GM12892 (cell line): ENCODE data around the gene RALGAPA2.
A peak's percentile ranks its signal among the peaks of the same experiment; 100 is the strongest.

Source experiments
- DNase-seq: peaks from one replicate; pipeline ENCODE4 v3.0.0; 2011; ENCODE audit not compliant: insufficient read length
- FAIRE-seq: peaks from 2 replicates; lab custom pipeline; 2011; peaks lifted over from hg19 to GRCh38; lab: Jason Lieb, UNC
- POLR2A ChIP-seq: IDR thresholded peaks from 2 replicates; pipeline ENCODE4 v1.6.1; 2011; ENCODE audit warnings: low read depth, low read length, control low read depth
- POLR2AphosphoS5 ChIP-seq: IDR thresholded peaks from 2 replicates; pipeline ENCODE4 v1.6.1; 2011; ENCODE audit warnings: low read depth, low read length, control low read depth
- TAF1 ChIP-seq: IDR thresholded peaks from 2 replicates; pipeline ENCODE4 v1.6.1; 2011; ENCODE audit warnings: low read depth, mild to moderate bottlenecking, control low read depth, low read length, borderline replicate concordance

RALGAPA2 gene

DNA sequence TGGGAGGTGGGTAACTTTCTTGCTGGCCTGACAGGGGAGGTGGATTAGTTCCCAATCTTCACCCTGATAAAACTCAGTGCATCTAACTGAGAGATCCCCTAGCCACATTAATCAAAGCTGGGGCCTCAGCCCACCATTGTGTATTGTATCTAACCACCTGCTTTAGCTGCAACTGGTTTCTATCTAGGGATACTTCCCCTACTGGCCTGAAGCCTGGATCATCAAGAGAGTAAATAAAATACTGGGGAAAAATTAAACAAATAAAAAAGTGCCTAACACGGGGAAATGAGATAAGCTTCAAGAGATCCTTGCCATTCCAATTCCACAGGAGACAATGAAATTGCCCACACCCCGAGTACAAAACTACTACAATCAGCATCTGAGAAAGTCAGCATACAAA is 195.1 kb downstream of the RALGAPA2 start:
- FAIRE-seq (no peak), DNase-seq (no peak)
- TF ChIP-seq TAF1 (no peak), POLR2A (no peak), POLR2AphosphoS5 (no peak)

- DNase-seq, result no peak
- no peak for TF ChIP-seq TAF1
- no peak for TF ChIP-seq POLR2A
- TF ChIP-seq POLR2AphosphoS5, result no peak
- FAIRE-seq, result no peak
These were observed 198.7 kb downstream of the RALGAPA2 start for GRCh38 chr20:20513720-20514119.

GRCh38 chr20:20505554-20505953 is 206.9 kb downstream of the RALGAPA2 start:
- TF ChIP-seq TAF1 (no peak), POLR2A (no peak), POLR2AphosphoS5 (no peak)
- FAIRE-seq (peak; percentile 81), DNase-seq (no peak)

GRCh38 chr20:20503777-20504530 is 208.5 kb downstream of the RALGAPA2 start:
- no peak for TF ChIP-seq TAF1
- TF ChIP-seq POLR2AphosphoS5, result no peak
- no peak for TF ChIP-seq POLR2A
- FAIRE-seq (no peak), DNase-seq (no peak)

DNA sequence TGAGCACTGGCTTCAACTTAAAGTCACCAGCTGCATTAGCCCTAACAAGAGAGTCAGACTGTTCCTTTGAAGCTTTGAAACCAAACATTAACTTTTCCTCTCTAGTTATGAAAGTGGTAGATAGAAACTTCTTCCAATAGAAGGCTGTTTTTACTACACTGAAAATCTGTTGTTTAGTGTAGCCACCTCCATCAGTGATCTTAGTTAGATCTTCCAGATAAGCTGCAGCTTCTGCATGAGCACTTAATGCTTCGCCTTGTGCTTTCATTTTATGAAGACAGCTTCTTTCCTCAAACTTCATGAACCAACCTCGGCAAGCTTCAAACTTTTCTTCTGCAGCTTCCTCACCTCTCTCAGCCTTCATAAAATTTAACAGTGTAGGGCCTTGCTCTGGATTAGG is 211.3 kb downstream of the RALGAPA2 start:
- FAIRE-seq (no peak), DNase-seq (no peak)
- TF ChIP-seq POLR2AphosphoS5, result no peak
- TF ChIP-seq TAF1, result no peak

DNA sequence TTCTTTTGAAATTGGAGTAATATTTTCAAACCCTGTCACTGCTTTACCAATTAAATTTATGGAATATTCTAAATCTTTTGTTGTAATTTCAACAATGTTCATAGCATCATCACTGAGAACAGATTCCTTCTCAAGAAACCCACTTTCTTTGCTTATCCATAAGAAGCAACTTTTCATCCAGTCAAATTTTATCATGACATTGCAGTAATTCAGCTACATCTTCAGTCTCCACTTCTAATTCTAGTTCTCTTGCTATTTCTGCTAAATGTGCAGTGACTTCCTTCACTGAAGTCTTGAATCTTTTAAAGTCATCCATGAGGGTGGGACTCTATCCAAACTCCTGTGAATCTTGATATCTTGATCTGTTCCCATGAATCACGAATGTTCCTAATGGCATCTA is 212.1 kb downstream of the RALGAPA2 start:
- no peak for FAIRE-seq
- TF ChIP-seq TAF1 (no peak), POLR2AphosphoS5 (no peak), POLR2A (no peak)

GRCh38 chr20:20499439-20499838 is 213.0 kb downstream of the RALGAPA2 start:
- TF ChIP-seq TAF1 (no peak), POLR2AphosphoS5 (no peak), POLR2A (no peak)
- no peak for FAIRE-seq
- DNase-seq, result no peak

More for the DNA sequence above, 212.1 kb downstream of the RALGAPA2 start:
- DNase-seq, result no peak

DNA sequence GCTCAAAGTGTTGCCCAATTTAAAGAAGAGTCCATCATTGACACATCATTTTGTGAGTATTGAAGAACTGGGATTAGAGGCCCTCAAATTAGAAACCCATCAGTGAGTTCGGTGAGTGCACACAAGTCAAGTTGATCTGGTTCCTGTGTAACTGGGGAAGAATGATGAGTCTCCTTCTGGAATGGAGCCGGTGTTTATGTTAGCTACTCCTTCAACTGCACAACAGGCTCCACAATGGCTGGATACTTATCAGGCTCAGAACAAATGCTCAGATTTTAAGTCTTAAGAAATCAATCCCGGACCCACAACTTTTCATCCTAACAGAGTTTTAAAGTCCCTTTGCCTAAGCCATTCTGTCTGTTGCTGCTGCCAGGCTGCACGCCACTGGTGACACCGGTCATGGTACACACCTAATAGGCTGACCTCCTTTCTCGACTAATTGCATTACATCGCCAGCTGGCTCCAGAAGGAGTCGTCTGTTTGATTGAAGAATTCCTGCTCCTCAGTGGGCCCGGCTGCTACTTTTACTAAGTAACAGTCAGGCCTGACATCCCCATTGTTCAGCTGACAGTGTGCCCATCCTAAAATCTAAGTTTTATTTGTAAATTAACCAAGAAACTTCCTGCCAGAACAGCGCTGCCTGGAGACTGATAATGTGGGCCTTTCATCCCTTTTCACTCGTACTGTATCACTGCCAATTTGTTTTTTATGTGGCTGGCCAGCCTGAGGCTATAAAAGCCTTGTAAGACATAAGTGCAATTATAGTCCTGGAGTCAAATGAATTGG is 214.2 kb downstream of the RALGAPA2 start:
- FAIRE-seq, result no peak
- no peak for DNase-seq
- no peak for TF ChIP-seq POLR2A
- TF ChIP-seq TAF1, result no peak
- TF ChIP-seq POLR2AphosphoS5, result no peak

- TF ChIP-seq TAF1 (no peak), POLR2A (no peak), POLR2AphosphoS5 (no peak)
- DNase-seq (no peak), FAIRE-seq (peak; percentile 24)
These were observed 215.0 kb downstream of the RALGAPA2 start for GRCh38 chr20:20497242-20497978.

- TF ChIP-seq POLR2A, result no peak
- TF ChIP-seq TAF1, result no peak
- TF ChIP-seq POLR2AphosphoS5, result no peak
- FAIRE-seq (no peak), DNase-seq (no peak)
These were observed 216.5 kb downstream of the RALGAPA2 start for GRCh38 chr20:20495729-20496503.

DNA sequence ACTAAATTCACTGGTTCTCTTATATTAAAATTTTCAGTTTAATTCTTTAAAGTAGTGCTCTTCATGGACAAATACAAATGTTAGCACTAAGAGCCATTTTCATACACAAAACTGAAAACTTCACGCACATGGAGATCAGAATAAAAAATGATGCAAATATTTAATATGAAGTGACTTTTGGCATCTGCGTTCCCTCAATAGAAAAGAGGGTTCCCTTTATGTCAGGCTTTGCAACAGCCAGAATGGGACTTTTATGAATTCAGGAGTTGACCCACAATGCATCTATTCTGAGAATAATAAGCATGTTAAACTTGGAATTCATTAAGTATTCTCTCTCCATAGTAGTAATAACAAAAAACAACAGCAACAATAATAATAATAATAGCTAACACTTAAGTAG is 218.7 kb downstream of the RALGAPA2 start:
- no peak for FAIRE-seq
- no peak for TF ChIP-seq POLR2A
- no peak for TF ChIP-seq TAF1
- TF ChIP-seq POLR2AphosphoS5, result no peak
- no peak for DNase-seq
